H1 (cell line): Measurements from ENCODE around the gene CCDC88A. TPM values are rescaled to one million over a fixed set of nuclear protein-coding genes. Genes with fewer than 3 reads are reported as not detected.

Experiments used
- HDAC2 ChIP-seq, 2 experiments: fragments of 300-600 bp in 1 of 2; sonication (generic) in 1 of 2; IDR thresholded peaks; 2 replicates each; pipeline ENCODE4 v1.6.1; 2011 to 2012; ENCODE audit warnings: low read depth in 2 of 2, low read length in 2 of 2, mild to moderate bottlenecking in 2 of 2, moderate library complexity in 2 of 2, borderline replicate concordance in 1 of 2, inconsistent platforms in 1 of 2
- RFX5 ChIP-seq: IDR thresholded peaks from 2 replicates; pipeline ENCODE4 v1.6.1; 2011; ENCODE audit warnings: low read depth, low read length, improper control_type of control experiment, borderline replicate concordance
- SIRT6 ChIP-seq: IDR thresholded peaks from one replicate; pipeline ENCODE4 v1.7.1; 2012; ENCODE audit warnings: low read length, inconsistent platforms
- SP2 ChIP-seq: IDR thresholded peaks from 2 replicates; pipeline ENCODE4 v1.6.1; 2012; ENCODE audit warnings: mild to moderate bottlenecking, low read length, inconsistent platforms
- TCF12 ChIP-seq: IDR thresholded peaks from 2 replicates; pipeline ENCODE4 v1.6.1; 2011; ENCODE audit warnings: low read depth, mild to moderate bottlenecking, low read length
- polyA plus RNA-seq, 7 experiments: library from polyadenylated mRNA; depleted of rRNA in 3 of 7; stranded (reverse) in 5 of 7; unstranded in 2 of 7; fragments of >200 nt in 5 of 7; fragments of 200-250 nt in 2 of 7; gene quantifications; 1 replicate in 5 of 7; 2 replicates in 1 of 7; 4 replicates in 1 of 7; pipeline versions ENCODE4 v1.2.1 to v1.2.3, GENCODE V29; 2011 to 2013; ENCODE audit warnings: missing spikeins in 2 of 7, mixed read lengths in 2 of 7
- total RNA-seq: library from RNA; stranded (reverse); fragmentation: NEBNext Ultra II Directional; extraction: Animal tissue kit (Norgen Biotek cat#: 25700); gene quantifications from 2 replicates; pipeline ENCODE4 v1.2.1, GENCODE V29; 2021
- TF ChIP-seq, protein P1 (sequence below): IDR thresholded peaks from 2 replicates; pipeline ENCODE4 v1.6.1; 2011; ENCODE audit warnings: low read length, improper control_type of control experiment

The CCDC88A gene
- total and polyA plus RNA-seq, 2 of the 8 experiments (the other 6 are each of a cell fraction or from before 2014, with no cell fraction given): 27.0 to 98.0 TPM

DNA sequence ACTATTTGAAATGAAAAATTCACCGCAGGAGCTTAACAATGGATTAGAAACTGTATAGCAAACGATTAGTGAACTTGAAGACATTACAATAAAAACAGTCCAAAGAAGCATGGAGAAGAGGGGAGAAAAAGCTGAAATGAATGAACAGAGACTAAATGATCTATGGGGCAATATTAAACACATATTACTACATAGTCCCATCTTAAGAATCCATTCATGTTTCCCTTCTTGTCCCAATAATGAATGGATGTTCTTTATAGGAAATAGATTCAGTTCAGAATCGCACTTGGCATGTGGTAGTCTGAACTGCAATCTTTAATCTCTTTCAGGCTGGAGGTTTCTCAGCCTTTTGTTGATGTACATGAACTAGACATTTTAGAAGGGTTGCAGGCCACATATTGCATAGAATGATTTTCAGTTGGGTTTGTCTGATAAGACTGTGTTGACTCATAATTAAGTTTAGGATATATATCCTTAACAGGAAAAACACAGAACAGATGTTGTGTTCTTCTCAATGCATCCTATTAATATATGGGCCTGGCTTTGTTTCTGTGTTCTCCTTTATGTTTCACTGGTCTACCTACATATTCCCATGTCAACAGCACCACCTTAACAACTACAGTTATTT lies 27.9 kb downstream of the CCDC88A start (continued):
- TF ChIP-seq, protein P1, sequence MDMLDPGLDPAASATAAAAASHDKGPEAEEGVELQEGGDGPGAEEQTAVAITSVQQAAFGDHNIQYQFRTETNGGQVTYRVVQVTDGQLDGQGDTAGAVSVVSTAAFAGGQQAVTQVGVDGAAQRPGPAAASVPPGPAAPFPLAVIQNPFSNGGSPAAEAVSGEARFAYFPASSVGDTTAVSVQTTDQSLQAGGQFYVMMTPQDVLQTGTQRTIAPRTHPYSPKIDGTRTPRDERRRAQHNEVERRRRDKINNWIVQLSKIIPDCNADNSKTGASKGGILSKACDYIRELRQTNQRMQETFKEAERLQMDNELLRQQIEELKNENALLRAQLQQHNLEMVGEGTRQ: no peak
- TF ChIP-seq SP2 (no peak), RFX5 (no peak), SIRT6 (no peak), HDAC2 (IDR thresholded peaks at IDR 0.05; ENCODE audit: borderline replicate concordance in 1 of 2, low read depth in 2 of 2, low read length in 2 of 2) (no peak), TCF12 (no peak)
